HK-2 (cell line): ENCODE measurements around the gene SLC5A3.

Experiments used
- DNase-seq: peaks from one replicate; pipeline ENCODE4 v3.0.0-alpha.2; 2018; ENCODE audit not compliant: unreplicated experiment

SLC5A3 gene

GRCh38 chr21:34073032-34073748 is at the start of gene SLC5A3, which contains the start of gene MRPS6:
TSS of gene SLC5A3 (plus strand) at chr21:34073578. CDS start at chr21:34095199, 21,621 bp downstream.
TSS of gene MRPS6 (plus strand) at chr21:34073578. CDS start at chr21:34073701, 123 bp downstream.
- peak; percentile 74 for DNase-seq

- no peak for DNase-seq
These were observed 49.5 kb upstream of the SLC5A3 start for GRCh38 chr21:34023691-34024373.

- DNase-seq = no peak
These were observed 49.0 kb upstream of the SLC5A3 start for GRCh38 chr21:34024374-34024693.

GRCh38 chr21:34027721-34028461 is 45.5 kb upstream of the SLC5A3 start:
- no peak for DNase-seq

- no peak for DNase-seq
These were observed 43.4 kb upstream of the SLC5A3 start for GRCh38 chr21:34029743-34030528.

GRCh38 chr21:34031835-34032370 is 41.5 kb upstream of the SLC5A3 start:
- DNase-seq = no peak

- DNase-seq = peak; percentile 1
These were observed 38.9 kb upstream of the SLC5A3 start for GRCh38 chr21:34034369-34035014.

- no peak for DNase-seq
These were observed 37.6 kb upstream of the SLC5A3 start for GRCh38 chr21:34035619-34036354.

GRCh38 chr21:34037009-34037795 is 36.2 kb upstream of the SLC5A3 start:
- peak; percentile 14 for DNase-seq

- DNase-seq = no peak
These were observed 33.5 kb upstream of the SLC5A3 start for GRCh38 chr21:34039678-34040382.

- DNase-seq = no peak
These were observed 30.6 kb upstream of the SLC5A3 start for GRCh38 chr21:34042735-34043134.

GRCh38 chr21:34043333-34043732 is 30.0 kb upstream of the SLC5A3 start:
- no peak for DNase-seq

GRCh38 chr21:34046917-34047316 is 26.5 kb upstream of the SLC5A3 start:
- DNase-seq = no peak

- DNase-seq = no peak
These were observed 25.5 kb upstream of the SLC5A3 start for GRCh38 chr21:34047835-34048234.

GRCh38 chr21:34052171-34052570 is 21.2 kb upstream of the SLC5A3 start:
- no peak for DNase-seq

GRCh38 chr21:34054259-34054658 is 19.1 kb upstream of the SLC5A3 start:
- no peak for DNase-seq

- DNase-seq = no peak
These were observed 17.8 kb upstream of the SLC5A3 start for GRCh38 chr21:34055615-34056014.

- no peak for DNase-seq
These were observed 11.4 kb upstream of the SLC5A3 start for GRCh38 chr21:34061983-34062382.

- DNase-seq = no peak
These were observed 8.4 kb upstream of the SLC5A3 start for GRCh38 chr21:34065027-34065426.
